GM21786 (cell line): ENCODE results near the gene ATPAF1.
"Not testable (repeated sequence)": the region's sequence is repeated elsewhere in the genome, so short reads cannot be mapped to it uniquely, and the experiment has no call there.

Experiments used
- ATAC-seq: cut with Tn5 transposase; IDR thresholded peaks from one replicate; pipeline ENCODE4 v1.9.1; 2021; ENCODE audit not compliant: unreplicated experiment

ATPAF1 gene

GRCh38 chr1:46651152-46651551 lies 17.0 kb downstream of the ATPAF1 start:
- ATAC-seq: not testable (repeated sequence)

- ATAC-seq: no peak
Measured at GRCh38 chr1:46650491-46650890, 17.7 kb downstream of the ATPAF1 start.

- ATAC-seq: no peak
Measured at GRCh38 chr1:46649764-46650163, 18.4 kb downstream of the ATPAF1 start.

- ATAC-seq: no peak
Measured at GRCh38 chr1:46647611-46648010, 20.6 kb downstream of the ATPAF1 start.

GRCh38 chr1:46646844-46647243 lies 21.3 kb downstream of the ATPAF1 start:
- ATAC-seq: no peak

GRCh38 chr1:46646331-46646730 lies 21.8 kb downstream of the ATPAF1 start:
- ATAC-seq: no peak

GRCh38 chr1:46645815-46646214 lies 22.3 kb downstream of the ATPAF1 start:
- no peak for ATAC-seq

- no peak for ATAC-seq
Measured at GRCh38 chr1:46643368-46643775, 24.8 kb downstream of the ATPAF1 start.

- ATAC-seq: no peak
Measured at GRCh38 chr1:46642115-46642680, 26.0 kb downstream of the ATPAF1 start.

- ATAC-seq: no peak
Measured at GRCh38 chr1:46639547-46639946, 28.6 kb downstream of the ATPAF1 start.

- no peak for ATAC-seq
Measured at GRCh38 chr1:46638921-46639320, 29.2 kb downstream of the ATPAF1 start.

GRCh38 chr1:46637444-46638083 lies 30.6 kb downstream of the ATPAF1 start:
- ATAC-seq: no peak

GRCh38 chr1:46635205-46635604 lies 33.0 kb downstream of the ATPAF1 start:
- ATAC-seq: no peak

GRCh38 chr1:46630719-46631118 lies 37.4 kb downstream of the ATPAF1 start:
- ATAC-seq: no peak

- no peak for ATAC-seq
Measured at GRCh38 chr1:46623743-46624644, 44.2 kb downstream of the ATPAF1 start.

- ATAC-seq: no peak
Measured at GRCh38 chr1:46622344-46622743, 45.8 kb downstream of the ATPAF1 start.

GRCh38 chr1:46621930-46622329 lies 46.2 kb downstream of the ATPAF1 start:
- no peak for ATAC-seq

GRCh38 chr1:46619656-46620258 lies 48.4 kb downstream of the ATPAF1 start:
- no peak for ATAC-seq

- no peak for ATAC-seq
Measured at GRCh38 chr1:46618754-46619415, 49.3 kb downstream of the ATPAF1 start.

- no peak for ATAC-seq
Measured at GRCh38 chr1:46617833-46618232, 50.3 kb downstream of the ATPAF1 start.
